HepG2 (cell line): ENCODE results near the gene KIAA0930. TPM values are rescaled to one million over a fixed set of nuclear protein-coding genes. Genes with fewer than 3 reads are reported as not detected.

ENCODE experiments used
- ARID5B ChIP-seq: IDR thresholded peaks from 2 replicates; pipeline ENCODE4 v1.4.0; 2020; ENCODE audit warnings: mild to moderate bottlenecking, missing genetic modification reagents
- CREBL2 ChIP-seq: sonication (generic); formaldehyde crosslinking; IDR thresholded peaks from 2 replicates; pipeline ENCODE4 v1.8.1; 2023; ENCODE audit warnings: missing genetic modification reagents, mild to moderate bottlenecking, borderline replicate concordance
- FOXO1 ChIP-seq: sonication (generic); formaldehyde crosslinking; IDR thresholded peaks from 2 replicates; pipeline ENCODE4 v1.4.0; 2020; ENCODE audit warnings: missing genetic modification reagents
- FOXP4 ChIP-seq: sonication (generic); formaldehyde crosslinking; IDR thresholded peaks from 2 replicates; pipeline ENCODE4 v1.4.0; 2020; ENCODE audit warnings: missing genetic modification reagents
- GATAD2A ChIP-seq: IDR thresholded peaks from 2 replicates; pipeline ENCODE4 v1.6.1; 2016
- GFI1 ChIP-seq: sonication (generic); formaldehyde crosslinking; IDR thresholded peaks from 2 replicates; pipeline ENCODE4 v1.5.0; 2020; ENCODE audit warnings: missing genetic modification reagents, mild to moderate bottlenecking, borderline replicate concordance
- HOXA3 ChIP-seq: sonication (generic); formaldehyde crosslinking; IDR thresholded peaks from 2 replicates; pipeline ENCODE4 v1.5.0; 2020; ENCODE audit warnings: missing genetic modification reagents
- MXI1 ChIP-seq: IDR thresholded peaks from 3 replicates; pipeline ENCODE4 v1.6.1; 2012; ENCODE audit warnings: low read depth, low read length, inconsistent platforms, borderline replicate concordance
- NFYC ChIP-seq: IDR thresholded peaks from 2 replicates; pipeline ENCODE4 v1.6.1; 2016; ENCODE audit warnings: missing genetic modification reagents, missing compliant biosample characterization
- POLR2G ChIP-seq: fragments of 200-400 bp; formaldehyde crosslinking; IDR thresholded peaks from 2 replicates; pipeline ENCODE4 v1.6.1; 2018; ENCODE audit warnings: mild to moderate bottlenecking, low read depth, low read length, moderate library complexity
- RAD51 ChIP-seq: fragments of 450-650 bp; IDR thresholded peaks from 2 replicates; pipeline ENCODE4 v1.6.1; 2016; ENCODE audit warnings: borderline replicate concordance
- RBFOX2 ChIP-seq: fragments of 200-400 bp; formaldehyde crosslinking; IDR thresholded peaks from 2 replicates; pipeline ENCODE4 v1.6.1; 2017; ENCODE audit warnings: low read depth, mild to moderate bottlenecking, low read length
- SOX5 ChIP-seq: IDR thresholded peaks from 2 replicates; pipeline ENCODE4 v1.6.1; 2016; ENCODE audit warnings: borderline replicate concordance
- SYNCRIP ChIP-seq: fragments of 200-400 bp; formaldehyde crosslinking; IDR thresholded peaks from 2 replicates; pipeline ENCODE4 v1.6.1; 2018; ENCODE audit warnings: mild to moderate bottlenecking, low read depth, low read length; ENCODE audit not compliant: insufficient read depth
- TARDBP ChIP-seq: sonication (generic); formaldehyde crosslinking; IDR thresholded peaks from 2 replicates; pipeline ENCODE4 v1.8.0; 2022; ENCODE audit warnings: mild to moderate bottlenecking, missing genetic modification reagents
- ZBTB25 ChIP-seq: IDR thresholded peaks from 2 replicates; pipeline ENCODE4 v1.6.1; 2018; ENCODE audit warnings: missing genetic modification reagents
- ZNF17 ChIP-seq: sonication (generic); formaldehyde crosslinking; IDR thresholded peaks from 2 replicates; pipeline ENCODE4 v1.5.0; 2020; ENCODE audit warnings: mild to moderate bottlenecking, missing genetic modification reagents
- ZNF280D ChIP-seq: sonication (generic); formaldehyde crosslinking; IDR thresholded peaks from 2 replicates; pipeline ENCODE4 v1.5.1; 2020; ENCODE audit warnings: mild to moderate bottlenecking, missing genetic modification reagents
- ZNF776 ChIP-seq: sonication (generic); formaldehyde crosslinking; IDR thresholded peaks from 2 replicates; pipeline ENCODE4 v1.4.0; 2020; ENCODE audit warnings: mild to moderate bottlenecking, missing genetic modification reagents
- ZNF788 ChIP-seq: sonication (generic); formaldehyde crosslinking; IDR thresholded peaks from 2 replicates; pipeline ENCODE4 v1.5.0; 2020; ENCODE audit warnings: mild to moderate bottlenecking, missing genetic modification reagents, borderline replicate concordance
- ZSCAN29 ChIP-seq: sonication (generic); formaldehyde crosslinking; conservative IDR thresholded peaks from 2 replicates; pipeline ENCODE4 v1.4.0; 2020; ENCODE audit warnings: mild to moderate bottlenecking, missing genetic modification reagents
- polyA plus RNA-seq, 8 experiments: library from polyadenylated mRNA; depleted of rRNA in 3 of 8; stranded (reverse) in 7 of 8; unstranded in 1 of 8; fragments of >200 nt; fragmentation: Illumina TruSeq in 4 of 8; extraction: Trizol in 4 of 8; gene quantifications; 2 replicates each; pipeline versions ENCODE4 v1.2.1 to v1.2.3, GENCODE V29; 2011 to 2016; ENCODE audit warnings: low read depth in 4 of 8, missing spikeins in 1 of 8, mixed read lengths in 1 of 8; ENCODE audit not compliant: insufficient read depth in 1 of 8
- total RNA-seq, 5 experiments: library from RNA; depleted of rRNA; stranded (reverse); fragments of >200 nt; fragmentation: Illumina TruSeq; extraction: Trizol; gene quantifications; 2 replicates each; pipeline ENCODE4 v1.2.3, GENCODE V29; 2016; ENCODE audit warnings: low read depth in 1 of 5

Gene KIAA0930
- total and polyA plus RNA-seq, 2 of the 13 experiments (the other 11 are each of a cell fraction or from before 2014, with no cell fraction given), result 27.0 to 38.2 TPM

GRCh38 chr22:45192701-45193187 is 48.0 kb downstream of the KIAA0930 start (continued):
- TF ChIP-seq GFI1 (CRISPR knock-in tag) (no peak), SOX5 (CRISPR knock-in tag) (peak; percentile 68; the same call in 1 of the 2 replicates), ZNF776 (CRISPR knock-in tag) (no peak), FOXO1 (CRISPR knock-in tag) (no peak), MXI1 (no peak), FOXP4 (CRISPR knock-in tag) (peak; percentile 44; the same call in 1 of the 2 replicates), ZNF280D (CRISPR knock-in tag) (no peak), HOXA3 (CRISPR knock-in tag) (0 out of 2 replicates have a peak, but pooled peaks have one; percentile 26), ZNF788 (no peak), TARDBP (CRISPR knock-in tag) (peak; percentile 16; the same call in 1 of the 2 replicates), ZSCAN29 (CRISPR knock-in tag) (no peak), ARID5B (peak; percentile 40), GATAD2A (CRISPR knock-in tag) (peak; percentile 34; the same call in 1 of the 2 replicates), ZNF17 (no peak), SYNCRIP (no peak), RAD51 (peak; percentile 28; the same call in 1 of the 2 replicates), ZBTB25 (CRISPR knock-in tag) (no peak), NFYC (CRISPR knock-in tag) (0 out of 2 replicates have a peak, but pooled peaks have one; percentile 28), CREBL2 (CRISPR knock-in tag) (no peak), POLR2G (no peak), RBFOX2 (no peak)
